NCI-H2029 (cell line): ENCODE data around the gene FLAD1.
"Not testable (repeated sequence)": the region's sequence is repeated elsewhere in the genome, so short reads cannot be mapped to it uniquely, and the experiment has no call there.

Source experiments
- DNase-seq: peaks from one replicate; lab custom pipeline; 2025; lab: John Stamatoyannopoulos, UW

FLAD1 gene

DNA sequence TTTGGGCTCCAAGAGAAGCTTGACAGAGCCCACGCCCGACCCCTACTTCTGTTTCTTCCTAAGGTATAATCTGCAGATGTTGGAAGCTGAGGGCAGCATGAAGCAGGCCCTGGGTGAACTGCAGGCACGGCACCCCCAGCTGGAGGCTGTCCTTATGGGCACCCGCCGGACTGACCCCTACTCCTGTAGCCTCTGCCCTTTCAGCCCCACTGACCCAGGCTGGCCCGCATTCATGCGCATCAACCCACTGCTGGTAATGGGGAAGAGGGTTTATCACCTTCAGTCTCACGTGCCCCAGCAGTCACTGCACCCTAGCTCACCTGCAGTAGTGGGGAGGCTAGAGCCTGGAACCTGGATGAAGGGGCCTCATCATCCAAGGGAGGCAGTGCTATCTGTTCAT is 7.1 kb downstream of the FLAD1 start:
- DNase-seq = no peak

DNA sequence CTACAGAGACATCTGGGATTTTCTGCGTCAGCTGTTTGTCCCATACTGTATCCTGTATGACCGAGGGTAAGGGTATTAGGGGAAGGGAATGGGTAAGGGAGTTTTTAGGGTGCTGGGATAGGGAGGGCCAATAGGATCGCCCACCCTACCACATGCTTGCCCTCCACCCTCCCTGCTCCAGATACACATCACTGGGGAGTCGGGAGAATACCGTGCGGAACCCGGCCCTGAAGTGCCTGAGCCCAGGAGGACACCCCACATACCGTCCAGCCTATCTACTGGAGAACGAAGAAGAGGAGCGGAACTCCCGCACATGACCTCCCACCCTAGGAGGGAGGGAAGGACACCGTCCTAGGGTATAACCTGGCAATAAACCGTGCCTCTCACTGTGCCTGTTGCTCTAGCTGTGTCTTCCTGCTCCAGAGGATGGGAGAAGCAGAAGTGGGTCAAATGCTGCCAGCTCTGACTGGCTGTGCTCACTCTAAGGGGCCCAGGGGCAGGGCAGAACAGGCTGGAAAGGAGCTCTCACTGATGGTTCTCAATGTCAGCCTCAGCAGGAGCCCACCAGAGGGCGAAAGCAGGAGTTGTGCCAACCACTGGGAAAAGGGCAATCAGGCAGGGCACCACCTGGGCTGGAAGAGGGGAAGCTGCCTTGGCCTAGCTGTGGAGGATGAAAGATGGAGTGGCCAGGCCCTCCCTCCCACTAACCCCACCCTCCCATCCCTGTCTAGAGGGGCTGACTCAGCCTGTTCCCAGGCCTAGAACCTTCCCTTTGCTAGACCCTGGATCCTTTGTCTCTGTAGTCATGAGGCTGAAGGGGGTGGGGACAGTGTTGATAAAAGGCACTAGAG is 9.8 kb downstream of the FLAD1 start:
- DNase-seq = no peak

DNA sequence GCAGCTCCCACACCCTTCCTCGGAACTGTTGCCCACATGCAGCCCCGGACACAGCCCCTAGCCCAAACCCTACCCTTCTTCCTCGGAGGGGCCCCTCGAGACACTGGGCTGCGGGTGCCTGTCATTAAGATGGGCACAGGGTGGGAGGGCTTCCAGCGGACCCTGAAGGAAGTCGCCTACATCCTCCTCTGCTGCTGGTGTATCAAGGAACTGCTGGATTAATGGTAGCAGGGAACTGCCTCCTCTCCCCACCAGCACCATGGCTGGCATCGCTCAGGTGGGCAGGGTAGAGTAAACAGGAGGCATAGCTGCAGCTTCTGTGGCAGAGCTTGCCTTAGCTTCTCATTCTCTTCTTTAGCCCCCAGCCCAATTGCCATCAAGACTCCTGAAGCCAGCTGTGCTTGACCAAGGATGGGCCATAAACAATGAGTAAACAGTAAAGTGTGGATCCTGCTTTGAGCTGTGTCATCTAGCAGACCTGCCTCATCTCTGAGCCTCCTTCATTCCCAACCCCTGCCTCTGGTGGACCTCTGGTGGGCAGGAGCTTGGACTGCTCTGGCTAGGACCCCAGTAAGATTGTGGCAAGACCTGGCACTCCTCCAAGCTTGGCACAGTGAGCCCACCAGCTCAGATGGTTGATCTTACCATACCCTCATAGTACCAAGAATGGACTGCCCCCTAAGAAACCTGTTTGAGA is 10.6 kb downstream of the FLAD1 start, which contains the start of gene LENEP:
TSS of gene LENEP (plus strand) at position 15 of the 697 bp plus-strand sequence. CDS start at position 37, 22 bp downstream.
- no peak for DNase-seq

DNA sequence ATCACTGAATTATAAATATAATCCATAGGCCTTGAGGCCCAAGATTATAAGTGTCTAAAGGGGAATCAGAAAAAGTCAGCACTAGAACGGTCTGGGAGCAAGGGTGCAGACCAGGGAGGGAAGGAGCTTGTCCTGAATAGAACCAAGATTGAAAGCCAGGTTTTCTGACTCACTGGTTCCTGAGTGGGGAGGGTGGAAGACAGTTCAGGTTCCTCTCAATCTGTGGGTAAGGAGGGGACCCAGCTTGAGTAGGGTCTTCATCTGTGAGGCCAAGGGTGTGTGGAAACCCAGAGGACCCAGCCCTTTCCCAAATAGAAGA is 11.1 kb downstream of the FLAD1 start:
- DNase-seq = no peak

DNA sequence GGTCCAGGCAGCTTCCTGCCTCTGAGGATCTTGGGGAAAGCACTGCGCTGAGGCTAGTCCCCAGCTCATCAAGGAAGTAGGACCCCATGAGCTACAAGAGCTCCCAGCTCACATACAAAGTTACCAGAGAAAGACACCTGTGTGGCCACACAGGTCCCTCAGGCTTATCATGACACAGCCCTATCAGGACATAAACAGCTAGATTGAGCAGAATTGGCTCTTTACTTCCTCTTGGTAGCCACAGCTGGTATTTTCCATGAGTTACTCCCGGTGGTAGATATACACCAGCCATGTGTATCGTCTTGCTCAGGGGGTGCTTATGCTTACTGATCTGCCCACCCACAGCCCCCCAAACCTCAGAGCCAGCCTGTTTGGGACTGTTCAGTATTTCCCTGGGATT is 11.4 kb downstream of the FLAD1 start:
- DNase-seq = no peak

DNA sequence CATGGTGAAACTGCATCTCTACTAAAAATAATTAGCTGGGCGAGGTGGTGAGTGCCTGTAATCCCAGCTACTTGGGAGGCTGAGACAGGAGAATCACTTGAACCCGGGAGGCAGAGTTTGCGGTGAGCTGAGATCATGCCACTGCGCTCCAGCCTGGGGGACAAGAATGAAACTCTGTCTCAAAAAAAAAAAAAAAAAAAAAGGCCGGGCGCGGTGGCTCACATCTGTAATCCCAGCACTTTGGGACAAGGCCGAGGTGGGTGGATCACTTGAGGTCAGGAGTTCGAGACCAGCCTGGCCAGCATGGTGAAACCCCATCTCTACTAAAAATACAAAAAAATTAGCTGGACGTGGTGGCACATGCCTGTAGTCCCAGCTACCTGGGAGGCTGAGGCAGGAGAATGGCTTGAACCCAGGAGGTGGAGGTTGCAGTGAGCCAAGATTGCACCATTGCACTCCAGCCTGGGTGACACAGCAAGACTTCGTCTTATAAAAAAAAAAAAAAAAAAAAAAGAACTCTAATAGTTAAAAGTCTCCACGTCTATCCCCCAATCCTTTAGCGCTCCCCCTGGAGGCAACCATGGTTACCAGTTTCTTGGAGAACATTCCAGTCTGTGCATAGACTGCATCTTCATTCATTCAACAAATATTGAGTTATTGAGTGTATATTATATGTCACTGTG is 12.3 kb downstream of the FLAD1 start:
- DNase-seq = not testable (repeated sequence)

DNA sequence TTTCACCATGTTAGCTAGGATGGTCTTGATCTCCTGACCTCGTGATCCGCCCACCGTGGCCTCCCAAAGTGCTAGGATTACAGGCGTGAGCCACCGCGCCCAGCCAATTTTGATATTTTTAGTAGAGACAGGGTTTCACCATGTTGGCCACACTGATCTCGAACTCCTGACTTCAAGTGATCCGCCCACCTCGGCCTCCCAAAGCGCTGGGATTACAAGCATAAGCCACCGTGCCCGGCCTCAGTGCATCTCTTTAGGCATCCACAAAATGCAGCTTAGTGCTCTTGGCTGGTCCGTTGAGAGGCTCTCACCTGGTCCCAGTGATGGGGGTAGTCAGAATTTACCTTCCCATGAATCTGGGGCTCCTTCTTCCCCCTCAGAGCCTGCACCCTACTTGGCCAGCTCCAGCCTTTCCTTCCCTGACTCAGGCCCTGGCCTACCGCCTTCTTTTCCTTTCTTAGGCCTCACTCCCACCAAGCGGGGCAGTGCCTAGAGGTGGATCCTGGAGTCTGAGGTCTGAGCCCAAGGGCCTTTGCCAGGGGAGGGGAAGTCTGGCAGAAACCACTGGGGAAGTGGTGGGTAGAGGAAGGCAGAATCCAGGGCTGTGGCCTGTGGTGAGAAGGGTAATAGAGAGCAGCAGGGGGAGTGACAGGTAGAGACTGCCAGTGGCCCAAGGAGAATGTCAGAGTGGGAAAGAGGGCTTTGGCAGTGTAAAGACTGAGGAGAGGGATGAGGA is 14.0 kb downstream of the FLAD1 start:
- no peak for DNase-seq

DNA sequence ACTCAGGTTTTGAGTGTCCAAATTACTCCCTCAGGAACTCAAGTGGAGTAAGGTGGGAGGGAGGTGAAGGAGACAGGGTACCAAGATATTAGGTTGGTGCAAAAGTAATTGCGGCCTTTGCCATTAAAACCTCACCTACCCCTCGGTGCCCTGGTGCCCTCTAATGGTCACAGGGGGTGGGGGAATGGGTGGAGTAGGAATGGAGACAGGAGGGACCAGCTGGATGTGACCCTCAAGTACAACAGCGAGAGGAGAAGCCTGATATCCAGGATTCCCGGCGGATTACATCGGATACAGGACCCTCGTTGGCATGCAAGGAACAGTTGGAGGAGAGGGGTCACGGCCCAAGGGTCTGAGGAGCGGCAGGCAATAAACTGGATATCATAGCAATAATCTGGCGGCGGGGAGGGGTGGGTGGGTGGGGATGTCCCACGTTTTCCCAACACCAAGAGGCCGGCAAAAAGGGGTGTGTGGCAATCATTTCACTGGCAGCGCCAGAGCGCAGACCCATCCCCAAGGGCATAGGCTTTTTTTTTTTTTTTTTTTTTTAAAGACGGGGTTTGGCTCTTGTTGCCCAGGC is 15.1 kb downstream of the FLAD1 start:
- no peak for DNase-seq

DNA sequence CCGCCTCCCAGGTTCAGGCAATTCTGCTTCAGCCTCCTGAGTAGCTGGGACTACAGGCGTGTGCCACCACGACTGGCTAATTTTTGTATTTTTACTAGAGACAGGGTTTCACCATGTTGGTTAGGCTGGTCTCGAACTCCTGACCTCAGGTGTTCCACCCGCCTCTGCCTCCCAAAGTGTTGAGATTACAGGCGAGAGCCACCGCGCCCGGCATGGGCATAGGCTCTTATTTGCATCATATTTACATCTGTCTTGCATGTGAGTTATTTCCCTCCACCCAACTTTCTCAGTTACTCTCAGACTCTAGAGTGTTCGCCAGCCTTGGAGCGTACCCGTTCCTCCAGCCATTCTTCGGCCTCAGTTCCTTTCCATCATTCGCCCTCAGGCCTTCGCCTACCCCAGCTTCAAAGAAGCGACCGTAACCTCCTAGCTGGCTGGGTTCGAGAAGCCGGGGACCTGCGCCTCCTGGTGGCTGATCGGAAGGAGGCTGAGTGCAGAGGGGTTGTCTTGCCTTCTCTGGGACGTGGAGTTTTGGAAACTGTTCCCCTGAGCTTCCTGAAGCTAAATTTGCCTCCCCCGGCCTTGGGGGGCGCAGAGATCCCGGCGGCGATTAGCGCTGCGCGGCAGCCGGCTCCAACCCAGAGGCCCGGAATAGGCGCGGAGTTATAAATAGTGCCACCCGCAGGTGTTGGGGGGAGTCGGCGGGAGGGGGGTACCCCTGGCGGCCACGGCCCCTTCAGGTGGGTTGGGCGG is 15.8 kb downstream of the FLAD1 start:
- DNase-seq = peak; percentile 22

DNA sequence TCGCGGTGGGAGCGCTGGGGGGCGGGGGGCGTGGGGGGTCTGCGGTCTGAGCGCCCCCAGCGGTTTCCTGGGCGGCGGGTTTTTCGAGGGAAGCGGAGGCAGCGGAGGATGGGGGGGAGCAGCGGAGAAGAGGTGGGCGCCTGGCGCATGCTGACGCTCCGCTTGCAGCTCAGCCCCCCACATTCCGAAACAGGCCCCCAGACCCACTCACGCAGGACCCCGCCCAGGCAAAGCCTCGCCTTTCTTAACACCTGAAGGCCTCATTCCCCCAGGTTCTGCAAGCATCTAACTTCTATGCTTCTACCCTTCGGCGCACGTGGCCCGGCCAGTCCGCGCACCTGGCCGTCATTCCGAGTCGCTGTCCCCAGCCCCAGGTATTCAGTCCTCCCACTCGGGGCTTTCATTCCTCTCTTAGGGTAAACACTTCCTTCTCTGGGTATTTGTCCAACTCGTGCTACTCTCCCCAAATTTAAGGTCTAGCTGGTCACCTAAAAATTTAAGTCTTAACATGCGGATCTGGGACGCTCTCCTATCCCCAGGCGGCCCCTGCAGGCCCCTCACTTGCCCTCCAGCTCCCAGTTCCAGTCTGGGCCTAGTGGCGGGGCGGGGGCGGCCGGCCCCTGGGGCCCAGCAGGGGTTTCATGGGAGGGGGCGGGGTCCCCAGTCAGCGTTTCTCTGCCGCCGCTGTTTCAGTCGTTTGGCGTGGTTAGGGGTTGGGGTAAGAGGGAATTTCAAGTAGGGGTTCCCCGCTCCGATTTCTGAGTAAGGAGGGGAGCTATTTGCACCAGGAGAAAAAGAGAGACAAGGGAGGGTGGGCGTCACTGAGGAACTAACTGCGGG is 16.6 kb downstream of the FLAD1 start:
- peak; percentile 50 for DNase-seq

DNA sequence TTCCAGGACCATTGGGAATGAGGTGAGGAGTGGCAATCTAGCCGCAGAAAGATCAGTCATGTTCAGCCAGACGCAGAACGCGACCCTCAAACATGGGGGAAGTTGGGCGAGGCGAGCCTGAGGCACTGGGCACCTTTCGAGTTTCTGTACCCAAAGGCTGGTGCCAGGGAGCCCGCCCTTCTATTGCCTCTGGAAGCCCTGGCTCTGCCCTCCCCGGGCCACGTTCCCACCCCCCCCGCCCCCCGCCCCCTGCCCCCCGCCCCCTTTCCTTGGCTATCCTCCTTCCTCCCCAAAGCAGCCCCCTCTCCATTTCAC is 17.2 kb downstream of the FLAD1 start:
- DNase-seq = no peak

DNA sequence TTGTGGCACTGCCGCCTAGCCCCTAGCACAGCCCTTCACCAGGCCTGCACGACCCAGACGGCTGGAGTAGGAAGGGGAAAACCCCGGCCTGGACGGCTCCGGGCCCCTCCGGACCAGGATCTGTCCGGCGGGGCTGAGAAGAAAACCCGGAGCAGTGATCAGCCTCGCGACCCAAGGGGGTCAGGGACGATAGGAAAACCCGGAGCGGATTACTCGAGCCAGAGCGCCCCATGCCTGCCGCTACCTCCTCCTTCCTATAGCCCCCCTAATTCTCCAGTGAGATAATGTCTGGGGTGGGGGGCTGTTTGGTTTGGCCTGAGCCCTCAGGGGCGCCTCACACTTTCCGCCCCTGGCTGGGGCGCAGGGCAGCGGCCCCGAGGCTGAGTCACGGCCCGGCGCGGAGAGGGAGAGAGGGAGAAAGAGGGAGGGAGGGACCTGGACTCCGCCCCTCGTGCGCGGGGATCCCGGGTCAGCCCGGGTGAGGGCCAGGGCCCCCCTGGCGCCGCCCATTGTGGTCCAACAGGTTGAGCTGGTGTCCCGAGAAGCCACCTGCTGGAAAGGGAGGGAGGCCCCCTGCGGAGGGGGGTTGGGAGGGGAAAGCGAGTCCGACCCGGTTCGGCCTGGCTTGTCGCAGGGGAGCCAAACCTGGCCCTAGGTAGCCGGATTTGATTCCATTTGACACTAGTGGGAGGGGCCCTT is 17.7 kb downstream of the FLAD1 start:
- peak; percentile 90 for DNase-seq

DNA sequence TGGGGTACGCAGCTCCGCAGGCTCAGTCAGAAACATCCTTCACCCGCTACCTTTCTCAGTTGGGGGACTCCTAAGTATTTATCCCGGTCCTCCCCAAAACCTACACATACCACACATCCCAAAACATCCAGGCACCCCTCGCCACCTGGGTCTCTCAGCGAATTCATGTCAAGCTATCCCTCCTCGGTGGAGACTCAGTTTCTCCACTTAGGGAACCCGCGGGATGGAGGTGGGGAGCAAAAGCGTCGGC is 18.2 kb downstream of the FLAD1 start:
- DNase-seq = no peak

DNA sequence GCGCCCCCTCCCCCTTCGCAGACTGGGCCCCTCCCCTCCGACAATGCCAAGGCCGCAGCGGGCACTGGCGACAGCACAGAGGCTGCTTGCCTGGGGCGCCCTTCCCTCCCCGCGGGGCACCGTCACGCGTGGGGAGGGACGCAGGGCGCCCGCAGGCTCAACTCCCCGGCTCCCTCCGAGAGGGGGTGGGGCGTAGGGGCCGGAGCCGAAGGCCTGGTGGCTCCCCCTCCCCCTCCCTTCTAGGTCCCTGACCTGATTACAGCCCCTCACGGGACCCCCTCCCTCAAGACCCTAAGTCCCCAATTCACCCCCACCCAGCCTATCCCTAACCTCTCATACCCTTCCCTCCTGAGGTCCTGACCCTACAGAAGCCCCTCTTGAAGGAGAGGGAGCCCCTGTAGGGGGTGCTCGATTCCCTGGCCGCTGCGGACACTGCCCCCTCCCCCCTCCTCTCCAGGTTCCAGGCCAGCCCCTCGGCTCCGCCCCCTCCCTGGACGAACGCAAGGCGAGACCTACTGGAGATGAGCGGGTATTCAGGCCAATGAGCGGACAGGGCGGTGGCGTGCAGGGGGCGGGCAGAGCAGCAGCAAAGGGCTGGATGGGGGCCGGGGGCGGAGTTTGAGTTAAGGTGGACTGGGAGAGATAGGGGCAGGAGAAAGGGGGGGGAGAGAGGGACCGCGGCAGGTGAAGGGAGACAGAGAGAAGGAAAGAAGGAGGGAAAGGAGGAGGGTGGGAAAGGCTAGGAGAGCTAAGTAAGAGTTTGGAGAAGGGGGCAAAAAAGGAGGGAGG is 18.7 kb downstream of the FLAD1 start:
- DNase-seq = peak; percentile 98

DNA sequence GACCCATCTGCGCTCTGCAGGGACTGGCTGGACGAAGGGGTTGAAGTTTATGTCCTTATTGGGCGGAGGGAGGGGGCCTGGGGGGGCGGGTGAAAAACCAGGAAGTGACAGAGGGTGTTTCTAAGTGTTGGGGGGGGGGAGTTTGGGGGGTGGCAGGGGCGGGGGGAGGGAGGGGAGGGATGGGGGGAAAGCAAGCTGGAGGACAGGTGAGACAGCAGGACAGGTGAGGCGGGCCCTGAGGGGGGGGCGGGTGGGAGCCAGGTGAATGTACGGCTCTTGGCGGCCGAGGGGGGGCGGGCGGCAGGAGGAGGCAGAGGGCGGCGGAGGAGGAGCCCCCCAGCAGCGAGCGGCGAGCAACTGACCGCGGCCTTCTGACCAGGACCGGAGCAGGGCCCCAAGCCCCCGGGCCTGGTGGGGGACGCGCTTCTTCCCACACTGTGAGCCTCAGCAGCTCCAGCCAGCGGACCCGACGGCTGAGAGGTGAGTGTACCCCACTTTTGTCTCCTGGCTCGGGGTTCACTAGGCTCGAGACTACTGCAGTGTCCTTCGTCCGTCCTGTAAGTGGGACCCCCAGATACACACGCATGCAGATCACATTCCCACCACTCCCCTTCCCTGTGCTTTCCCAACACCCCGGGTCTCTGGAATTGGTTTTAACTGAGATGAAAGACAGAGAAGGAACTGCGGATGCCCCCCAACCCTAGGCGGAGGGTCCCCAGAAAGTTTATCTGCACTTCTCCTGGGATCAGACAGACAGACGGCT is 19.5 kb downstream of the FLAD1 start, which contains the start of gene ZBTB7B:
TSS of gene ZBTB7B (plus strand) at position 339 of the 763 bp plus-strand sequence. CDS start 11,859 bp downstream, outside the sequence.
- no peak for DNase-seq

DNA sequence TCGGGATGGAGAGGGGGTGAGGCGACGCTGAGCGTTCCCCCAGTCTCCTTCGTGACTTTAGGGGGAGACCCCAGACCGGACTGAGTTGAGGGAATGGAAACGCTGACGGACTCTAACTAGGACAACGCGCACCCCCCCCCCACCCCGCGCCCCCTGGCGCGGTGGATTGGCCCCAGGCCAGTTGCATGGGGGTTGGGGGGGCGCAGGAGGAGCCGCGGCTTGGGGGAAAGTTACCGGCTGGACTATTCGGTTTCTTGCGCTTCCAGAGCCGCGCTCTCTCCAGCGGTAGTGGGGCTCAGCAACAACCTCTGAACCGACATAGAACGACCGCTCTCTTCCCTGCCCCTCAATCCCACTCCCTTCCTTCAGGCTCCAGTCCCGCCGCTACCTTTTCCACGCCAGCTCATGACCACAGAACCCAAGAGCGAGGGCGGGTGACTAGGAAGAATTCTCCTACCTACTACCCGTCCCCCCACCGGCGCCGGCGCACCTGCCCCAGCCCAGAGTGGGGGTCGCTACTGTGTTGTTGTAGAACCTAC is 20.2 kb downstream of the FLAD1 start:
- no peak for DNase-seq

DNA sequence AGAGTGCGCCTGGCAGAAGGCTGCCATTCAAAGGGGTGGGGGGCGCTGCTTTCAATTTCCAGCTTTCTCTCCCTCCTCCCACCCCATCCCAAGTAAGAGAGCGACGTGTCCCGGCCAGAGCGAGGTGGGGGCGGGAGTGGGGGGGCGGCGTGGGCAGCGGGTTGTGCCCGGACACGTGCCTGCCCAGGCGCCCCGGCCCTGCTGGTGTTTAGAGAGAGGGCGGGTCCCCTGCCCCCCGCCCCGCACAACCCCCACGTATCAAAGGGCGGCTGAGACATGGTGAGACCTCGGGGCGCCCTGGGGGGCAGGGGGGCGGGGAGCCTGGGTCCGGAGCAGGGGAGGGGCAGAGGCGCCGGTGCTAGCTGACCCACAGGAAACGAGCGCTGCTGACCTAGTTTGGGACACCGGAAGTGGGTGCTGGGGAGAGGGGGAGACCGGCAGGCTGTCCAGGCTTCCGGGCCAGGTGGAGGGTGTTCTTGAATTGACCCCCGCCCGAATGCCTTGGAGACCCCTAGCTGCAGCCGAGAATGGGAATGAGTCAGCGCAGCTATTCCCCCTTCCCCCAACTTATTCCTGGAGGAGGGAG is 20.7 kb downstream of the FLAD1 start:
- DNase-seq = no peak
